NT2/D1 (cell line): Measurements from ENCODE around the gene SBSN.

ENCODE experiments used
- SUZ12 ChIP-seq: IDR thresholded peaks from 2 replicates; pipeline ENCODE4 v1.6.1; 2011; ENCODE audit not compliant: insufficient read length, insufficient read depth; ENCODE audit errors: extremely low read depth
- YY1 ChIP-seq: IDR thresholded peaks from 2 replicates; pipeline ENCODE4 v1.6.1; 2011; ENCODE audit not compliant: insufficient read length, insufficient read depth
- ZNF274 ChIP-seq: IDR thresholded peaks from 2 replicates; pipeline ENCODE4 v1.6.1; 2011; ENCODE audit warnings: mild to moderate bottlenecking, low read depth, low read length

DNA sequence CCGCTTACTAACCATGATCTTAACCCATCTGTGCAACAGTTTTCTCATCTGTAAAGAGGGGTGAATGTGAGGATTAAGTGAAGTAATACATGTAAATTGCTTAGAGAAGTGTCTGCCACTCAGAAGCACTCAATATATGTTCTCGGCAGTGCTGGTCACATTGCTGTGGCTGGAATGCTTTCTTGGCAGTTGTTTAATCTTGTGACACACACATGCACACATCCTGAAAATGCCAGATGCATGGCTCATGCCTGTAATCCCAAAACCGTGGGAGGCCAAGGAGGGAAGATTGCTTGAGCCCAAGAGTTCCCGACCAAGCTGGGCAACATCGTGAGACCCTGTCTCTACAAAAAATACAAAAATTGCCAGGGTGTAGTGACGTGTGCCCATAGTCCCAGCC is 9.8 kb downstream of the SBSN start:
- no peak for TF ChIP-seq YY1
- no peak for TF ChIP-seq ZNF274
- TF ChIP-seq SUZ12 = no peak
